Stimulated activated CD8-positive, alpha-beta memory T cell treated with anti-CD3 and anti-CD28 coated beads, Interleukin-15, amount 100 ng/mL, for 4 hours (primary cell): Measurements from ENCODE around the gene EYA4.

ENCODE experiments used
- DNase-seq, 2 donors: peaks; one replicate each; pipeline ENCODE4 v3.0.0-alpha.2; 2020; ENCODE audit warnings: low read depth in 2 of 2

EYA4 gene

DNA sequence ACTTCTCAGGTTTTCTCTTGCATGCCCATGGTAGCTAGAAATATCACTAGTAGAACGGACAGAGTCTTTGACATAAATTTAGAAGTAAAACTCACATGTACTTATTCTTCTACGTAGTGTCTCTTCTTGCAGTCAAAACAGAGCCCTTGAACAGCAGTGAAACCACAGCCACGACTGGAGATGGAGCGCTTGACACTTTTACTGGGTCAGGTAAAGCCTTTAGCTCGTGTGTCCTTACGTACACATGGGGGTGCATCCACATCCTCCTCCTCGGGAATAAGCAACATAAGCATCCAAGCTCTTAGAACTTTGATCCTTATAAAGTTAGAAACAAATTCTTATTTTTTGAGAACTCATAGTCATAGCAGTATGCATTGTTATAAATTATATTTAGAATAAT, 215.3 kb downstream of the EYA4 start:
- DNase-seq: no peak

GRCh38 chr6:133456944-133457343, 215.8 kb downstream of the EYA4 start:
- no peak for DNase-seq

DNA sequence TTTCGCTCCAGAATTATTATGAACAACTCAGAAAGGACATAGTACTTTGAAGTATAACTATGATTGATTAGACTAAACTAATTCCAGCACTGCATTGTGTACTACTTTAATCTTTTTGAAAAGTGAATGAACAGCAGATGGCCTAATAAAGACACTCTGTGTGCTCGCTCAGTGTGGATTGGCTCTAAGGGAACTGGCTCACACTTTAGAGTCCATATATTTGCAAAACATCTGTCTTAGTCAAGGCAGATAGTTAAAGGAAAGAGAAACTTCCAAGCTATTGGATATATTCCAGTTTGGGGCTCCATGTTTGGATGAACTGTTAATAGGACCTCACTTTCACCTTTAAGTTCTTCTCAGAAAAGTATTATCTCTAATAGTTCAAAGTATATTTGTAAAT, 218.9 kb downstream of the EYA4 start:
- DNase-seq: no peak

DNA sequence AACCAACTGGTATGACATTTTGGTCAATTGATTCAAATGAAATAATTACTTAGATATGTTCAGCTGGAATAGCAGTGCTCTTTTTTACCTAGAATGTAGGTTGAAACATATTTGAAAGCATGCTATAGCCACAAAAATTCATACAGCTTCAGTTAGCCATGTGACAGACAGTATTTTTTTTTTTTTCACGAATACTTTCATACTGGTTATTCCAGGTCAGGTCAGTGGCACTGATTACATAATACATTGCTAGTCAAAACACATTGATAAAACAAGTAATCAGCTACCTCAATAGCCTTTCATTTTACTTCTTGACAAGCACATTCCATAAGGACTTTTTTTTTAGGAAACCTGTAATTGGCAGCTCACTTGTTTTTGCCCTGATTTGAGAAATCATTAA, 222.6 kb downstream of the EYA4 start:
- DNase-seq: no peak

- DNase-seq: no peak
These were observed 225.5 kb downstream of the EYA4 start for GRCh38 chr6:133466680-133467079.

DNA sequence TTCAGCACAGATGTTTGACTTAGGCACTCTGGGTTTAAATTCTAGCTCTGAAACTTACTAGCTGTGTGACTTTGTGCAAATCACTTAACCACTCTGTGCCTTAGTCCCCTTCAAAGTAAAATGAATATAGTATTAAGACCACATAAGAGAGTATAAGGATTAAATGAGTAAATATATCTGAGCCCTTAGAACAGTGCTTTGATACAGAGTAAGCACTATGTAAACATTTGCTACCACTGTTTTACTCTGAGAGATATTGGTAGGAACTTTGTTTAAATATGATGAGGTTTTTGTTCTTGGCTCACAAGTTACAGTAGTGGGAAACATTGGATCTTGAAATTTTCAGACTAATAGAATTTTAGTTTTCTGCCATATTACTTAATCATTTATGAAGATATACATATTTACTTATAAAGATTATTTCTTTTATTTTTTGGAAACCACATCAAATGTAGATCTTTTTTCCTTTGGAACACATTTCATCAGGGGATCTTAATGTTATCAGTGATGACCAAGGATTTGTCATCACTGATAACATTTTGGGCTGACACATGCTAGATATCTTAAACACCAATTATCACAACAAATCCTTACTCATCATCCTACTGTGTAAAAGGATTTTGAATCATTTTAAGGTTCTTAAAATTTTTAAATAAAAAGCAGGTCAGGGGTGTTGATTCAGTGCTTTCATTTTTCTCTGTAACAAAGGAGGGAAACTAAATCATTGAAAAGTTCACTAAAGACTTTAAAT, 226.2 kb downstream of the EYA4 start:
- DNase-seq: no peak

- no peak for DNase-seq
These were observed 226.8 kb downstream of the EYA4 start for GRCh38 chr6:133467982-133468380.

DNA sequence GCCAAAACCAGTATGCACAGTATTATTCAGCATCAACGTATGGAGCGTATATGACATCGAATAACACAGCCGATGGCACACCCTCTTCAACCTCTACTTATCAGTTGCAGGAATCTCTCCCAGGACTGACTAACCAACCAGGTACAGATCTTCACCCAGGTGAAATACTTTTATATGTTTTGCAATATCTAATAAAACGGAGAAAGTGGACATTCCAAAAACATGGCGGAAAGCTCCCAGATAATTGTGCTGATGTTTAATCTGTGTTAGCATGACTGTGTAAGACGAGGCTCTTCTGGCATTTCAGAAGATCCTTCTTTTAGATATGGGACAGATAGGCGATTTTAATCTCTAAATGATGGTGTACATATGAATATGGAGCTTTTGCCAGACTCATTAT, 227.4 kb downstream of the EYA4 start:
- DNase-seq: no peak

DNA sequence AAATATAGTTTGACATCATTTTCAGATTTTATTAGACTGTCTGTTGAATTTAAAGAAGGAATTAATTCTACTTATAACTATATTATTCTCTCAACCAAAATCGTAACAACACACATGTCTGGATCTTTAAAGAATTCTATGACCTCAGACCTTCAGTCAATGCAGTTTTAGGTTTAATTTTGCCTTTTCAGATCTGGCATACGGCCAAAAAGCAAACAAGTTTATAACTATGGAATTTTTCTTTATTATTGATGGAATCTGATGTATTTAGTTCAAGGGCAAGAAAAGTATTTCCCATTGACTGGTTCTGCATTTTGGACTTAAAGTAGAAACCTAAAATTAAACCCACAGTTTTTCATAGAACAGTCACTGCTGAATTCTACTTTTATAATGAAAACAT, 233.4 kb downstream of the EYA4 start:
- DNase-seq: no peak

DNA sequence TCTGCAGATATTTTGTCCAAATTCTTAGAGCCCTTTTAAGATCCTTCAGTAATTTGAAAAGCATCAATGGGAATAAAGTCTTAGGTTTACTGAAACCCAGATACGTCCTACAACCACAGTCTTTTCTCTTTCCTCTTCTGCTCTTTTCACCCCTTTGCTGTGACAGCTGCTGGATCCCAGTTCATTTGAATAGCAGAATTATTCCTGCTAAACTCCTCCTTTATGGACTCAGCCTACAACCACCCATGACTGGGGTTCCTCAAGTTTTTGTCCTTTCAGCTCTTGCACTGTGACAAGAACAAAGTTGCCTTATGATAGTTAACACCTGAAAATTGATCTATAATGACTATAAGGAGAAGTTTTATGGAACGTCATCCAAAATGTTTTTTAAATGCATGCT, 237.5 kb downstream of the EYA4 start:
- DNase-seq: no peak

DNA sequence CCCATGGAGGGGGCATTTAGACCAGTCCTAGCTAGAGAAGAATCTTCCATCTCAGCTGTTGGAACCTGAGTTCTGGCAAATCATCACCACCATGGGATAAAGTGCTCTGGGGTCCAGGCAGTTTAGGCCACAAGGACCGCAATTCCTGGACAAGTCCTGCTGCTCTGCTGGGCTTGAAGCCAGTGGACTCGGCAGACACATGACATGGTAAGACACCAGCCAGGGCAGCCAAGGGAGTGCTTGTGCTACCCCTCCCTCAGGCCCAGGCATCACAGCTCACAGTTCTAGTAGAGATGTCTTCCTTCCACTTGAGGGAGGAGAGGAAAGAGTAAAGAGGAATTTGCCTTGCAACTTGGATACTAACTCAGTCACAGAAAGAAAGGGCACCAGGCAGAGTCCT, 246.0 kb downstream of the EYA4 start:
- no peak for DNase-seq

GRCh38 chr6:133495205-133495903, 254.2 kb downstream of the EYA4 start:
- no peak for DNase-seq

DNA sequence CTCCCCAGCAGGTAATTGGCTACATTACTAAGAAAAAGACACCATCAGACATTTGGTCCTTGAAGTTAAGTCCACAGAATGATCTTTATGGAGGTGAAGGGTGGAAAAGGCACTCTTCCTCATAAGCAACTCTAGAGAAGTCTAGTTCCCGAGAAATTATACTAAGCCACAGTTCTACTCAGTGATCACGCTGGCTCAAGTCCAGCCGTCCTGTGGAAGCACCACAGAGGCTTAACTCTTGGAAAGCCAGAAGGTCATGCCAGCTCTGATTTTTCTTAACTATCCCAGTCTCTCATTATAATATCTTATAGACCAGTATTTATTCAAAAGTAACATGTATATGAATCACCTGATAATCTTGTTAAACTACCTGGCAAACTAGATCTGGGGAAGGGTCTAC, 258.5 kb downstream of the EYA4 start:
- no peak for DNase-seq

GRCh38 chr6:133501675-133502270, 260.6 kb downstream of the EYA4 start:
- DNase-seq: no peak

DNA sequence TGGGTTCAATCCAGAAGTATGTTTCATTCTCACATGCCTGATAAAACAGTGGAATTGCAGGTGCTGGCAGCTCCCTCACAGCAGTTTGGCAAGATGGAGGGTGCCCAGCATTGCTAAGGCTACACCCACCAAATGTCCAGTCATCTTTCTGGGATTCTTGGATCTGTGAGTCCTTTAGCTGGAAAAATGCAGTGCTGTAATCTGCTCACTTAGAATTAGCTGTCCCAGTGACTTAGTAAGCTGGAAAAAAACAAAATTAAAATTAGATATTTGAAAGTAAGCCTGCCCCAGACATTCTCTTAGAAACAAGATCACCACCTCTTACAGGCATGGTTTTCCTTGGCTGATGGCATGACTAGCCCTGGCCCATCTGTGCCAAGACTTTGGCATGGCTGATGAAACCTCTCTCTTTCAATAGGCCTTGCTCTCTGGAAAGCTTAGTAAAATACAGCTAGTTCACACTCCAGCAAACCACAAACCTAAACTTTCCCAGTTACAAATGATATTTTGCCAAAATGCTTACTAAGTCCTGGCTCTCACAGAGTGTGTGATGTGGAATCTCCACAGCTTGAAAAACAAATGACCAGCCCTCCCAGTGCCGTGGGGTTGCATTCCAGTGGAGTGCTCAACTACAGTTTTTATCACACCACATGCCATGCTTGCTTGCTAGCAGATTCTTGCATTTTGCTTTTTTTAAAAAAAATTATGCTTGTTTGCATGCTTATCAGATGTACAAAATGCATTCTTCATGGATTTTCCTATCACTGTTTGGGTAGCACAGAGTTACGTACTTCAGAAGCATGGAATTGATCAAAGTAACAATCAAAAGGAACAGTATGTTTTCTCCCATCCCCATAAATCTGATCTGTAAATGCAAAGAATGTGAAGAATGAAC, 261.5 kb downstream of the EYA4 start:
- no peak for DNase-seq

- no peak for DNase-seq
These were observed 262.2 kb downstream of the EYA4 start for GRCh38 chr6:133503336-133503729.

DNA sequence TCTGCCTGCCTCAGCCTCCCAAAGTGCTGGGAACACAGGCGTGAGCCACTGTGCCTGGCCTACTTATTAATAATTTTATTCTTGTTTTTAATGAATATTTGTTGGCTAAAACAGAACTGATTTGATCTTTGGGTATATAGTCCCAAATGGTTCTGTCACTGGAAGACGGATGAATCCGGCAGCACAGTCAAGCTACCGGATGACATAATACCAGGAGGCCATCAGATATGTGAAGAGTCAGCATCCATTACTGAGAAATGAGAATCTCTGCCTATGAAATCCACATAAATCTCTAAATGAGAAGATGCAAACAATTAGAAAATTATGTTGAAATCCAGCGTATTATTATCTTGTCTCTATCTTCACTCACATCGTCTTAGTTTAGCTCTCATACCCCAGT, 263.0 kb downstream of the EYA4 start:
- no peak for DNase-seq

- no peak for DNase-seq
These were observed 263.6 kb downstream of the EYA4 start for GRCh38 chr6:133504761-133505160.

DNA sequence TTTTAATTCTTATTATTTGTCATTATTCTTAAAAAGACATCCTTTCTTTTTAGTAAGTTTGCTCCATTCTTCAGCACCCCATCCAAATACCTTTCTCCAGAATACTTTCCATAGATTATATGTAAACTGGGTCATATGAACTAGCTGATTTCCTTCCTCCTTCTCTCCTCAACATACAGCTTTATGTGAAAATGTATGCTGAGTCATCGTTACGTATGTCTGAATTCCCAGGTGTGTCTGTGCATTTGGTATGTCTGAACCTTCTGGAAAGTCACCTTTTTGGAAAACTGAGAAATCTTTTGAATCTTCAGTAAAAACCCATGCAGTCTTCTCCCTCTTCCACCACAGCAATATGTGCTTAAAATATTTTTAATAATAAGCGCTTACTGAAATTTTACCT, 264.5 kb downstream of the EYA4 start:
- no peak for DNase-seq

- no peak for DNase-seq
These were observed 271.4 kb downstream of the EYA4 start for GRCh38 chr6:133512410-133513016.

DNA sequence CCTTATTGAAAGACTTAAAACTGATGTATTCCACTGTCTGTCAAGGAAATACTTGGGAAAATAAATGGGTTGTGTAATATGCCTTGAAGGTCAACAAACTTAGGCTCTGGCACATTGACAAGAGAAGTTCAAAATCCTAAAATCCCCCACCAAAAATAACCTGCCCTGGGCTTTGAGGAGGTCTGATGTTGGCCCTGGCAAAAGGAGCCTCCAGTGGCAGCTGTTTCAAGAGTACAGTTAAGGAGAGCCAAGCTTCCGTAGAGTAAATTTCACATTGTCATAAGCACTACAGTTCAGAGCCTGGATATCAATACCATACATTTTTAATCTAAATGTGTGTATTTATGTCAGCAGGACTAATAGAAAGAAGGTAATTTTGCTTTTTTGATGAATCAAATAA, 282.7 kb downstream of the EYA4 start:
- DNase-seq: no peak

DNA sequence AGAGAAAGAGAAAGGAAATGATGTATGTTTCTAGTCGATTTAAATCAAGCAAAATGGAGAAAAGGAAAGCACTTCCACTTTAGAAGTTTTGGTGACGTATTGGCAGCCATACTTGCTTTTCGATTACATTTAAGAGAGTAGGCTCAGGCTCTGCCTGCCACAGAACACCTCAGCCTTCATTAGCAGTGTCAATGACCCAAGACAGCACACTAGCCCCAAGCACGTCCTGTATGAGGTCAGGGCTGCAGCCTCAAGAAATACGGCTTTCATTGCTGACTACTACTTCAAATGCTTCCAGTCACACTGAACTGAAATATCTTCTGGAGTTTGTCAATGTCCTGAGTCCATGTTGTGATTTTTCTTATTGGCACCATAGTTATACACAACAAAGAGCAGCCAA, 285.3 kb downstream of the EYA4 start:
- no peak for DNase-seq
